K562 (cell line): ENCODE measurements around the gene ACTN4. TPM values are rescaled to one million over a fixed set of nuclear protein-coding genes. Genes with fewer than 3 reads are reported as not detected.
A peak's percentile ranks its signal among the peaks of the same experiment; 100 is the strongest.

Experiments
- ATAC-seq: fragments of 200-7000 bp; cut with Tn5 transposase; 3 replicates; pipeline ENCODE4 v1.9.1; 2020; ENCODE audit warnings: moderate library complexity
- BruUV-seq: library from RNA; stranded (reverse); fragments of 400-500 nt; replicated peaks from 2 replicates; lab custom pipeline; 2021; lab: Mats Ljungman, UMichigan
- CTCF ChIA-PET: fragments of 300-600 bp; formaldehyde crosslinking; extraction: SDS; loops from one replicate; lab custom pipeline; 2021; ENCODE audit warnings: low intra/inter-chr PET ratio; lab: Yijun Ruan, JAX
- POLR2A ChIA-PET: fragments of 300-600, 350-650 bp; sonication (Branson Sonifier 250); formaldehyde crosslinking; extraction: SDS; loops from one replicate; lab custom pipeline; 2021; ENCODE audit warnings: antibody characterized with exemption, inconsistent platforms; lab: Yijun Ruan, JAX
- DNase-seq, 4 experiments: peaks; one replicate each; pipeline versions ENCODE4 v3.0.0 to v3.0.0-alpha.2; 2011 to 2018; ENCODE audit warnings: low spot score in 3 of 4, mixed read lengths in 3 of 4; ENCODE audit errors: extremely low read depth in 1 of 4
- FAIRE-seq: peaks from 2 replicates; lab custom pipeline; 2011; peaks lifted over from hg19 to GRCh38; lab: Jason Lieb, UNC
- H2AFZ ChIP-seq: 2 replicates; pipeline ENCODE4 v1.6.0; 2011; ENCODE audit warnings: low read depth, low read length, control low read depth, inconsistent platforms
- H3K27ac ChIP-seq: fragments of 200-600 bp; 3 replicates; pipeline ENCODE4 v1.8.0; 2011; ENCODE audit warnings: low read depth, mild to moderate bottlenecking, control low read depth, inconsistent platforms, low read length, moderate library complexity, mixed read lengths; ENCODE audit errors: extremely low read depth
- H3K27me3 ChIP-seq, 2 experiments: fragments of 300-600 bp in 1 of 2; 2 replicates in 1 of 2; 3 replicates in 1 of 2; pipeline versions ENCODE4 v1.6.0 to v1.8.0; 2011; ENCODE audit warnings: inconsistent platforms in 2 of 2, low read length in 2 of 2, mild to moderate bottlenecking in 1 of 2, mixed read lengths in 1 of 2, moderate library complexity in 1 of 2; ENCODE audit not compliant: control insufficient read depth in 2 of 2, insufficient read depth in 2 of 2
- H3K36me3 ChIP-seq: fragments of 300-600 bp; 3 replicates; pipeline ENCODE4 v1.8.0; 2011; ENCODE audit warnings: mild to moderate bottlenecking, low read length, inconsistent platforms; ENCODE audit not compliant: control insufficient read depth, insufficient read depth
- H3K4me1 ChIP-seq, 2 experiments: fragments of 200-600 bp in 1 of 2; replicated peaks in 1 of 2; 2 replicates in 1 of 2; 3 replicates in 1 of 2; pipeline versions ENCODE4 v1.5.1 to v1.8.0; 2011; ENCODE audit warnings: inconsistent platforms in 2 of 2, low read length in 2 of 2, mild to moderate bottlenecking in 1 of 2, mixed read lengths in 1 of 2, moderate library complexity in 1 of 2; ENCODE audit not compliant: control insufficient read depth in 2 of 2, insufficient read depth in 2 of 2
- H3K4me2 ChIP-seq: 2 replicates; pipeline ENCODE4 v1.6.1; 2011; ENCODE audit warnings: low read length, control low read depth, inconsistent platforms, mixed read lengths; ENCODE audit not compliant: insufficient read depth
- H3K4me3 ChIP-seq: fragments of 200-600 bp; sonication (generic), shearing (Covaris generic); 2 replicates; pipeline ENCODE4 v1.5.1; 2016; ENCODE audit warnings: control low read depth, inconsistent platforms
- H3K79me2 ChIP-seq: fragments of 200-600 bp; 3 replicates; pipeline ENCODE4 v1.8.0; 2011; ENCODE audit warnings: low read length, inconsistent platforms; ENCODE audit not compliant: control insufficient read depth, insufficient read depth
- H3K9ac ChIP-seq, 2 experiments: 2 replicates each; pipeline versions ENCODE4 v1.6.0 to v1.6.1; 2011; ENCODE audit warnings: low read depth in 2 of 2, low read length in 2 of 2, control low read depth in 1 of 2, inconsistent platforms in 1 of 2, mild to moderate bottlenecking in 1 of 2, mixed read lengths in 1 of 2; ENCODE audit not compliant: insufficient read depth in 1 of 2
- H3K9me1 ChIP-seq: one replicate; pipeline ENCODE4 v1.6.0; 2011; ENCODE audit warnings: inconsistent platforms, mild to moderate bottlenecking, low read length, moderate library complexity; ENCODE audit not compliant: control insufficient read depth, insufficient read depth
- H3K9me3 ChIP-seq: replicated peaks from 2 replicates; pipeline ENCODE4 v1.5.1; 2011; ENCODE audit warnings: low read depth, low read length, inconsistent platforms; ENCODE audit not compliant: control insufficient read depth, insufficient read depth
- H4K20me1 ChIP-seq: replicated peaks from 2 replicates; pipeline ENCODE4 v1.6.1; 2011; ENCODE audit warnings: low read length, inconsistent platforms, mixed read lengths; ENCODE audit not compliant: control insufficient read depth, insufficient read depth
- CBX1 ChIP-seq: sonication (generic); IDR thresholded peaks from 2 replicates; pipeline ENCODE4 v1.6.1; 2016; ENCODE audit warnings: antibody characterized with exemption, low read depth, mild to moderate bottlenecking
- HNRNPUL1 ChIP-seq: fragments of 200-400 bp; formaldehyde crosslinking; IDR thresholded peaks from 2 replicates; pipeline ENCODE4 v1.6.1; 2017; ENCODE audit warnings: low read length
- IFI16 ChIP-seq: fragments of 250-450 bp; sonication (Bioruptor Pico); IDR thresholded peaks from 2 replicates; pipeline ENCODE4 v2.1.2; 2022; ENCODE audit warnings: mild to moderate bottlenecking, inconsistent platforms
- JUND ChIP-seq, 2 experiments: IDR thresholded peaks; 2 replicates in 1 of 2; 3 replicates in 1 of 2; pipeline ENCODE4 v1.6.1; 2011; ENCODE audit warnings: borderline replicate concordance in 2 of 2, low read depth in 2 of 2, low read length in 2 of 2, improper control_type of control experiment in 1 of 2, missing biosample characterization in 1 of 2, missing genetic modification characterization in 1 of 2, missing genetic modification reagents in 1 of 2
- NCOA1 ChIP-seq: fragments of 450-650 bp; IDR thresholded peaks from 2 replicates; pipeline ENCODE4 v1.6.1; 2016; ENCODE audit warnings: low read depth
- NUFIP1 ChIP-seq: fragments of 450-650 bp; IDR thresholded peaks from 2 replicates; pipeline ENCODE4 v1.6.1; 2018; ENCODE audit not compliant: partially characterized antibody
- PPARD ChIP-seq: fragments of 250-450 bp; sonication (Bioruptor Pico); IDR thresholded peaks from 2 replicates; pipeline ENCODE4 v1.8.0; 2022; ENCODE audit warnings: inconsistent platforms, mild to moderate bottlenecking, moderate library complexity
- PREB ChIP-seq: sonication (generic); formaldehyde crosslinking; IDR thresholded peaks from 2 replicates; pipeline ENCODE4 v1.8.1; 2023; ENCODE audit warnings: mild to moderate bottlenecking, missing genetic modification reagents
- RBFOX2 ChIP-seq: fragments of 200-400 bp; formaldehyde crosslinking; IDR thresholded peaks from 2 replicates; pipeline ENCODE4 v1.6.1; 2017; ENCODE audit warnings: low read depth, mild to moderate bottlenecking, low read length, moderate library complexity
- SETDB1 ChIP-seq: IDR thresholded peaks from one replicate; pipeline ENCODE4 v1.6.1; 2012; ENCODE audit warnings: low read length, control low read depth, inconsistent platforms
- SRSF3 ChIP-seq: fragments of 200-400 bp; formaldehyde crosslinking; IDR thresholded peaks from 2 replicates; pipeline ENCODE4 v1.6.1; 2016; ENCODE audit warnings: mild to moderate bottlenecking, low read length, moderate library complexity; ENCODE audit not compliant: insufficient read depth
- TCF7L2 ChIP-seq: fragments of 150-350 bp; IDR thresholded peaks from 2 replicates; pipeline ENCODE4 v1.6.1; 2016; ENCODE audit warnings: low read depth, mild to moderate bottlenecking, low read length, moderate library complexity
- ZNF76 ChIP-seq: fragments of 250-450 bp; sonication (Bioruptor Pico); IDR thresholded peaks from 2 replicates; pipeline ENCODE4 v1.4.0; 2020; ENCODE audit warnings: mild to moderate bottlenecking, moderate library complexity, borderline replicate concordance
- ZNF764 ChIP-seq: fragments of 250-450 bp; sonication (Bioruptor Pico); IDR thresholded peaks from 2 replicates; pipeline ENCODE4 v1.4.0; 2020; ENCODE audit warnings: low read depth, mild to moderate bottlenecking, moderate library complexity
- ZNF766 ChIP-seq: fragments of 200-800 bp; sonication (Bioruptor generic); conservative IDR thresholded peaks from 2 replicates; pipeline ENCODE4 v1.6.1; 2016; ENCODE audit warnings: missing genetic modification characterization, missing compliant biosample characterization
- WGBS: fragments of 100-300 bp; shearing (Covaris generic); methylation state at CpG from one replicate; pipeline ENCODE4 v1.1.6; 2016; ENCODE audit warnings: low coverage, mixed read lengths; ENCODE audit not compliant: insufficient coverage; ENCODE audit errors: missing lambda C conversion rate; 5-methylcytosine and 5-hydroxymethylcytosine counted together
- in situ Hi-C: fragments of 300-500 bp; cut with MboI; formaldehyde crosslinking; loops from 4 replicates; pipeline ENCODE4 v1.15.0; 2018; ENCODE audit warnings: inconsistent platforms, mixed read lengths
- intact Hi-C: fragments of 100-400 bp; cut with micrococcal nuclease; formaldehyde crosslinking; loops from 2 replicates; pipeline ENCODE4 v1.14.2; 2022
- polyA plus RNA-seq, 8 experiments: library from polyadenylated mRNA; depleted of rRNA in 4 of 8; stranded (reverse) in 5 of 8; unstranded in 3 of 8; fragments of >200 nt; fragmentation: Nextera tagmentation in 2 of 8; fragmentation: Illumina TruSeq in 1 of 8; extraction: Ambion mirVana in 2 of 8; extraction: Trizol in 1 of 8; gene quantifications; 2 replicates each; pipeline versions ENCODE4 v1.2.1 to v1.2.3, GENCODE V29; 2011 to 2014; ENCODE audit warnings: inconsistent platforms in 1 of 8, missing spikeins in 1 of 8
- total RNA-seq, 7 experiments: library from RNA; depleted of rRNA in 6 of 7; stranded (reverse); fragments of >200 nt in 6 of 7; fragmentation: Illumina TruSeq in 2 of 7; extraction: Trizol in 2 of 7; gene quantifications; 2 replicates each; pipeline versions ENCODE4 v1.2.1 to v1.2.3, GENCODE V29; 2011 to 2021; ENCODE audit warnings: low replicate concordance in 1 of 7
- TF ChIP-seq, protein P1 (sequence below), 2 experiments: fragments of 150-350 bp in 1 of 2; IDR thresholded peaks; 2 replicates each; pipeline ENCODE4 v1.6.1; 2012 to 2016; ENCODE audit warnings: low read depth in 2 of 2, low read length in 2 of 2, mild to moderate bottlenecking in 1 of 2, moderate library complexity in 1 of 2

The ACTN4 gene
- total and polyA plus RNA-seq, 9 of the 15 experiments (the other 6 are each of a cell fraction or from before 2014, with no cell fraction given) = 3.1 to 385 (median 125) TPM

DNA sequence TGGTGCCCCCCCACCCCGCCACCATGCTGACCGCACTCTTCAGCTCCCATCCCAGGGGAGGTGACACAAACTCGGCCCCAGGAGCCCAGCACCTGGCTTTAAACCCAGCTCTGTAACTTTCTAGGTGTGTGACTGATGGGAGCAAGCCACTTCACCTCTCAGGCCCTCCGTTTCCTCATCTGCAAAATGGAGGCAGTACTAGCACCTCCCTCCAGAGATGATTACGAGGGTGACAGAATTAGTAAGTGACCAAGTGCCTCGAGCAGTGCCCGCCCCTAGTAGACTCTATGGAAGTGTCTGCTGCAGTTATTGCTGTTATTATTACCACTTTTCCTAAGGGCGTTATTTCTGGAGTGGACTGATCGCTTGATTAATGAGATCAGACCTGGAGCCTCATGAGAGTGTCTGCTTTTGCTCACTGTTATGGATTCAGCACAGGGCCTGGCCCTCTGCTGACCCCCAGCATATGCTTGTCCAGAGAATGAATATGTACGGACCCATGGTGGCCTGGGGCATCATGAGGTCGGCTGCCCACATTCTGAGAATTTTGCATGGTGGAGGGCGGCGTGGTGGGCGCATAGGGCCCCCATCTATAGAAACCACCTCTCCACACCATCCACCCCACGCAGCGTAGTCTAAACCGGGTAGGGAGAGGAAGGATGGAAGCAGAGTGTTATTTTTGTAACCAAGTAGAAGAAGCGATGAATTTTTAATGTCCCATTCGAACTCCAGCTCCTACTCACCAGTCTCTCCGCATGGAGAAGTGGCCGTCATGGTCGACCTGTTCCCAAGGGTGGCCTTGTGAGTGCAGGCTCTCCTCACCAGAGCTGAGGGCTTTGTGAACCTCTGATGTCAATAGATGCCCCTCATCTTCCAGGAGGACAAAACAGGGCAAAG lies 48.6 kb downstream of the ACTN4 start:
- Histone ChIP-seq H3K9me1 (peaks cover 9% of the 10 kb centered on the region), H2AFZ (no peak overlapping the region), H3K9me3 (no peaks in the 10 kb centered on the region), H3K9ac (0 out of 4 replicates have a peak overlapping the region, but pooled peaks of 1 of the 2 experiments have one; percentile 36), H3K4me2 (no peak overlapping the region), H3K4me3 (no peak overlapping the region), H3K4me1 (peaks cover 3 to 26% of the 10 kb centered on the region in 2 experiments; a peak in 3 of 5 replicates), H3K79me2 (peaks cover 86% of the 10 kb centered on the region), H3K27ac (no peak overlapping the region), H4K20me1 (peaks cover 21% of the 10 kb centered on the region), H3K27me3 (no peaks in the 10 kb centered on the region), H3K36me3 (peaks cover 85% of the 10 kb centered on the region)
- DNase-seq (no peak), FAIRE-seq (no peak), ATAC-seq (no peak)
- BruUV-seq = no TSS peak
- in situ Hi-C loops (no loop called here), intact Hi-C loops (no loop called here)
- CTCF ChIA-PET = no interaction called here
- 91% methylated on average over 22 of the region's 22 CpGs for WGBS
- TF ChIP-seq PPARD (CRISPR knock-in tag) (no peak), NUFIP1 (no peak), IFI16 (CRISPR knock-in tag) (no peak), PREB (CRISPR knock-in tag) (no peak), JUND (IDR thresholded peaks at IDR 0.05; ENCODE audit: borderline replicate concordance, low read depth, low read length) (no peak), JUND (tag; IDR thresholded peaks at IDR 0.05; ENCODE audit: borderline replicate concordance, low read depth, low read length) (no peak), ZNF766 (CRISPR knock-in tag) (no peak), TCF7L2 (no peak), NCOA1 (no peak), HNRNPUL1 (no peak), ZNF764 (CRISPR knock-in tag) (no peak), ZNF76 (no peak), SETDB1 (no peak), CBX1 (no peak), RBFOX2 (no peak), SRSF3 (no peak)
- TF ChIP-seq, protein P1, sequence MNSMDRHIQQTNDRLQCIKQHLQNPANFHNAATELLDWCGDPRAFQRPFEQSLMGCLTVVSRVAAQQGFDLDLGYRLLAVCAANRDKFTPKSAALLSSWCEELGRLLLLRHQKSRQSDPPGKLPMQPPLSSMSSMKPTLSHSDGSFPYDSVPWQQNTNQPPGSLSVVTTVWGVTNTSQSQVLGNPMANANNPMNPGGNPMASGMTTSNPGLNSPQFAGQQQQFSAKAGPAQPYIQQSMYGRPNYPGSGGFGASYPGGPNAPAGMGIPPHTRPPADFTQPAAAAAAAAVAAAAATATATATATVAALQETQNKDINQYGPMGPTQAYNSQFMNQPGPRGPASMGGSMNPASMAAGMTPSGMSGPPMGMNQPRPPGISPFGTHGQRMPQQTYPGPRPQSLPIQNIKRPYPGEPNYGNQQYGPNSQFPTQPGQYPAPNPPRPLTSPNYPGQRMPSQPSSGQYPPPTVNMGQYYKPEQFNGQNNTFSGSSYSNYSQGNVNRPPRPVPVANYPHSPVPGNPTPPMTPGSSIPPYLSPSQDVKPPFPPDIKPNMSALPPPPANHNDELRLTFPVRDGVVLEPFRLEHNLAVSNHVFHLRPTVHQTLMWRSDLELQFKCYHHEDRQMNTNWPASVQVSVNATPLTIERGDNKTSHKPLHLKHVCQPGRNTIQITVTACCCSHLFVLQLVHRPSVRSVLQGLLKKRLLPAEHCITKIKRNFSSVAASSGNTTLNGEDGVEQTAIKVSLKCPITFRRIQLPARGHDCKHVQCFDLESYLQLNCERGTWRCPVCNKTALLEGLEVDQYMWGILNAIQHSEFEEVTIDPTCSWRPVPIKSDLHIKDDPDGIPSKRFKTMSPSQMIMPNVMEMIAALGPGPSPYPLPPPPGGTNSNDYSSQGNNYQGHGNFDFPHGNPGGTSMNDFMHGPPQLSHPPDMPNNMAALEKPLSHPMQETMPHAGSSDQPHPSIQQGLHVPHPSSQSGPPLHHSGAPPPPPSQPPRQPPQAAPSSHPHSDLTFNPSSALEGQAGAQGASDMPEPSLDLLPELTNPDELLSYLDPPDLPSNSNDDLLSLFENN (IDR thresholded peaks at IDR 0.05; ENCODE audit: low read depth in 2 of 2, low read length in 2 of 2) = no peak
- POLR2A ChIA-PET = interaction anchor here (1.7 kb wide), 1 partner anchor 11 kb away, joined by 4 read pairs; no protein-coding TSS in a partner anchor
